ENCODE results near the gene PHACTR4.
"Not testable (repeated sequence)": the region's sequence is repeated elsewhere in the genome, so short reads cannot be mapped to it uniquely, and the experiment has no call there.

PHACTR4 gene

GRCh38 chr1:28369371-28370238, at the start of gene PHACTR4:
TSS of gene PHACTR4 (plus strand) at chr1:28369740. CDS start at chr1:28407448, 37,708 bp downstream.
- peak; percentile 96 for DNase-seq

- no peak for DNase-seq
Observed at GRCh38 chr1:28322194-28322593, 47.3 kb upstream of the PHACTR4 start.

- DNase-seq = no peak
Observed at GRCh38 chr1:28323720-28324119, 45.8 kb upstream of the PHACTR4 start.

GRCh38 chr1:28326515-28326914, 43.0 kb upstream of the PHACTR4 start:
- DNase-seq = no peak

- no peak for DNase-seq
Observed at GRCh38 chr1:28326984-28327383, 42.6 kb upstream of the PHACTR4 start.

- not testable (repeated sequence) for DNase-seq
Observed at GRCh38 chr1:28327431-28327830, 42.1 kb upstream of the PHACTR4 start.

GRCh38 chr1:28328228-28328648, 41.3 kb upstream of the PHACTR4 start:
- DNase-seq = no peak

- no peak for DNase-seq
Observed at GRCh38 chr1:28329395-28330153, 40.0 kb upstream of the PHACTR4 start.

GRCh38 chr1:28338897-28339296, 30.6 kb upstream of the PHACTR4 start:
- no peak for DNase-seq

GRCh38 chr1:28339551-28339950, 30.0 kb upstream of the PHACTR4 start:
- no peak for DNase-seq

- DNase-seq = no peak
Observed at GRCh38 chr1:28340221-28340974, 29.1 kb upstream of the PHACTR4 start.

GRCh38 chr1:28341591-28341990, 27.9 kb upstream of the PHACTR4 start:
- DNase-seq = no peak

GRCh38 chr1:28343405-28343804, 26.1 kb upstream of the PHACTR4 start:
- DNase-seq = no peak

GRCh38 chr1:28353248-28353810, 16.2 kb upstream of the PHACTR4 start:
- DNase-seq = not testable (repeated sequence)

- DNase-seq = no peak
Observed at GRCh38 chr1:28354121-28354520, 15.4 kb upstream of the PHACTR4 start.

GRCh38 chr1:28358716-28359115, 10.8 kb upstream of the PHACTR4 start:
- DNase-seq = no peak

- peak; percentile 38 for DNase-seq
Observed at GRCh38 chr1:28359592-28360239, 9.8 kb upstream of the PHACTR4 start.

- no peak for DNase-seq
Observed at GRCh38 chr1:28364888-28365287, 4.7 kb upstream of the PHACTR4 start.

GRCh38 chr1:28365864-28366263, 3.7 kb upstream of the PHACTR4 start:
- peak; percentile 85 for DNase-seq

- not testable (repeated sequence) for DNase-seq
Observed at GRCh38 chr1:28368608-28369007, 932 bp upstream of the PHACTR4 start.

- DNase-seq = no peak
Observed at GRCh38 chr1:28370239-28371009, 884 bp downstream of the PHACTR4 start.

- no peak for DNase-seq
Observed at GRCh38 chr1:28371010-28371377, 1.5 kb downstream of the PHACTR4 start.

All from DMS79 (cell line).